K562 (cell line): ENCODE measurements around the gene SOHLH1. TPM values are rescaled to one million over a fixed set of nuclear protein-coding genes. Genes with fewer than 3 reads are reported as not detected.

ENCODE experiments used
- ATAC-seq: fragments of 200-7000 bp; cut with Tn5 transposase; 3 replicates; pipeline ENCODE4 v1.9.1; 2020; ENCODE audit warnings: moderate library complexity
- BruUV-seq: library from RNA; stranded (reverse); fragments of 400-500 nt; replicated peaks from 2 replicates; lab custom pipeline; 2021; lab: Mats Ljungman, UMichigan
- CTCF ChIA-PET: fragments of 300-600 bp; formaldehyde crosslinking; extraction: SDS; loops from one replicate; lab custom pipeline; 2021; ENCODE audit warnings: low intra/inter-chr PET ratio; lab: Yijun Ruan, JAX
- POLR2A ChIA-PET: fragments of 300-600, 350-650 bp; sonication (Branson Sonifier 250); formaldehyde crosslinking; extraction: SDS; loops from one replicate; lab custom pipeline; 2021; ENCODE audit warnings: antibody characterized with exemption, inconsistent platforms; lab: Yijun Ruan, JAX
- DNase-seq, 4 experiments: peaks; one replicate each; pipeline versions ENCODE4 v3.0.0 to v3.0.0-alpha.2; 2011 to 2018; ENCODE audit warnings: low spot score in 3 of 4, mixed read lengths in 3 of 4; ENCODE audit errors: extremely low read depth in 1 of 4
- FAIRE-seq: peaks from 2 replicates; lab custom pipeline; 2011; peaks lifted over from hg19 to GRCh38; lab: Jason Lieb, UNC
- H2AFZ ChIP-seq: 2 replicates; pipeline ENCODE4 v1.6.0; 2011; ENCODE audit warnings: low read depth, low read length, control low read depth, inconsistent platforms
- H3K27ac ChIP-seq: fragments of 200-600 bp; 3 replicates; pipeline ENCODE4 v1.8.0; 2011; ENCODE audit warnings: low read depth, mild to moderate bottlenecking, control low read depth, inconsistent platforms, low read length, moderate library complexity, mixed read lengths; ENCODE audit errors: extremely low read depth
- H3K27me3 ChIP-seq, 2 experiments: fragments of 300-600 bp in 1 of 2; 2 replicates in 1 of 2; 3 replicates in 1 of 2; pipeline versions ENCODE4 v1.6.0 to v1.8.0; 2011; ENCODE audit warnings: inconsistent platforms in 2 of 2, low read length in 2 of 2, mild to moderate bottlenecking in 1 of 2, mixed read lengths in 1 of 2, moderate library complexity in 1 of 2; ENCODE audit not compliant: control insufficient read depth in 2 of 2, insufficient read depth in 2 of 2
- H3K36me3 ChIP-seq: fragments of 300-600 bp; 3 replicates; pipeline ENCODE4 v1.8.0; 2011; ENCODE audit warnings: mild to moderate bottlenecking, low read length, inconsistent platforms; ENCODE audit not compliant: control insufficient read depth, insufficient read depth
- H3K4me1 ChIP-seq, 2 experiments: fragments of 200-600 bp in 1 of 2; replicated peaks in 1 of 2; 2 replicates in 1 of 2; 3 replicates in 1 of 2; pipeline versions ENCODE4 v1.5.1 to v1.8.0; 2011; ENCODE audit warnings: inconsistent platforms in 2 of 2, low read length in 2 of 2, mild to moderate bottlenecking in 1 of 2, mixed read lengths in 1 of 2, moderate library complexity in 1 of 2; ENCODE audit not compliant: control insufficient read depth in 2 of 2, insufficient read depth in 2 of 2
- H3K4me2 ChIP-seq: 2 replicates; pipeline ENCODE4 v1.6.1; 2011; ENCODE audit warnings: low read length, control low read depth, inconsistent platforms, mixed read lengths; ENCODE audit not compliant: insufficient read depth
- H3K4me3 ChIP-seq: fragments of 200-600 bp; sonication (generic), shearing (Covaris generic); 2 replicates; pipeline ENCODE4 v1.5.1; 2016; ENCODE audit warnings: control low read depth, inconsistent platforms
- H3K79me2 ChIP-seq: fragments of 200-600 bp; 3 replicates; pipeline ENCODE4 v1.8.0; 2011; ENCODE audit warnings: low read length, inconsistent platforms; ENCODE audit not compliant: control insufficient read depth, insufficient read depth
- H3K9ac ChIP-seq, 2 experiments: 2 replicates each; pipeline versions ENCODE4 v1.6.0 to v1.6.1; 2011; ENCODE audit warnings: low read depth in 2 of 2, low read length in 2 of 2, control low read depth in 1 of 2, inconsistent platforms in 1 of 2, mild to moderate bottlenecking in 1 of 2, mixed read lengths in 1 of 2; ENCODE audit not compliant: insufficient read depth in 1 of 2
- H3K9me1 ChIP-seq: one replicate; pipeline ENCODE4 v1.6.0; 2011; ENCODE audit warnings: inconsistent platforms, mild to moderate bottlenecking, low read length, moderate library complexity; ENCODE audit not compliant: control insufficient read depth, insufficient read depth
- H3K9me3 ChIP-seq: replicated peaks from 2 replicates; pipeline ENCODE4 v1.5.1; 2011; ENCODE audit warnings: low read depth, low read length, inconsistent platforms; ENCODE audit not compliant: control insufficient read depth, insufficient read depth
- H4K20me1 ChIP-seq: replicated peaks from 2 replicates; pipeline ENCODE4 v1.6.1; 2011; ENCODE audit warnings: low read length, inconsistent platforms, mixed read lengths; ENCODE audit not compliant: control insufficient read depth, insufficient read depth
- ZNF592 ChIP-seq: fragments of 450-650 bp; IDR thresholded peaks from 2 replicates; pipeline ENCODE4 v1.6.1; 2017; ENCODE audit warnings: antibody characterized with exemption, mild to moderate bottlenecking
- WGBS: fragments of 100-300 bp; shearing (Covaris generic); methylation state at CpG from one replicate; pipeline ENCODE4 v1.1.6; 2016; ENCODE audit warnings: low coverage, mixed read lengths; ENCODE audit not compliant: insufficient coverage; ENCODE audit errors: missing lambda C conversion rate; 5-methylcytosine and 5-hydroxymethylcytosine counted together
- in situ Hi-C: fragments of 300-500 bp; cut with MboI; formaldehyde crosslinking; loops from 4 replicates; pipeline ENCODE4 v1.15.0; 2018; ENCODE audit warnings: inconsistent platforms, mixed read lengths
- intact Hi-C: fragments of 100-400 bp; cut with micrococcal nuclease; formaldehyde crosslinking; loops from 2 replicates; pipeline ENCODE4 v1.14.2; 2022
- polyA plus RNA-seq, 8 experiments: library from polyadenylated mRNA; depleted of rRNA in 4 of 8; stranded (reverse) in 5 of 8; unstranded in 3 of 8; fragments of >200 nt; fragmentation: Nextera tagmentation in 2 of 8; fragmentation: Illumina TruSeq in 1 of 8; extraction: Ambion mirVana in 2 of 8; extraction: Trizol in 1 of 8; gene quantifications; 2 replicates each; pipeline versions ENCODE4 v1.2.1 to v1.2.3, GENCODE V29; 2011 to 2014; ENCODE audit warnings: inconsistent platforms in 1 of 8, missing spikeins in 1 of 8
- total RNA-seq, 7 experiments: library from RNA; depleted of rRNA in 6 of 7; stranded (reverse); fragments of >200 nt in 6 of 7; fragmentation: Illumina TruSeq in 2 of 7; extraction: Trizol in 2 of 7; gene quantifications; 2 replicates each; pipeline versions ENCODE4 v1.2.1 to v1.2.3, GENCODE V29; 2011 to 2021; ENCODE audit warnings: low replicate concordance in 1 of 7

SOHLH1 gene
- total and polyA plus RNA-seq, 9 of the 15 experiments (the other 6 are each of a cell fraction or from before 2014, with no cell fraction given), result 0.17 to 0.41 (median 0.29) TPM; not detected in 6

DNA sequence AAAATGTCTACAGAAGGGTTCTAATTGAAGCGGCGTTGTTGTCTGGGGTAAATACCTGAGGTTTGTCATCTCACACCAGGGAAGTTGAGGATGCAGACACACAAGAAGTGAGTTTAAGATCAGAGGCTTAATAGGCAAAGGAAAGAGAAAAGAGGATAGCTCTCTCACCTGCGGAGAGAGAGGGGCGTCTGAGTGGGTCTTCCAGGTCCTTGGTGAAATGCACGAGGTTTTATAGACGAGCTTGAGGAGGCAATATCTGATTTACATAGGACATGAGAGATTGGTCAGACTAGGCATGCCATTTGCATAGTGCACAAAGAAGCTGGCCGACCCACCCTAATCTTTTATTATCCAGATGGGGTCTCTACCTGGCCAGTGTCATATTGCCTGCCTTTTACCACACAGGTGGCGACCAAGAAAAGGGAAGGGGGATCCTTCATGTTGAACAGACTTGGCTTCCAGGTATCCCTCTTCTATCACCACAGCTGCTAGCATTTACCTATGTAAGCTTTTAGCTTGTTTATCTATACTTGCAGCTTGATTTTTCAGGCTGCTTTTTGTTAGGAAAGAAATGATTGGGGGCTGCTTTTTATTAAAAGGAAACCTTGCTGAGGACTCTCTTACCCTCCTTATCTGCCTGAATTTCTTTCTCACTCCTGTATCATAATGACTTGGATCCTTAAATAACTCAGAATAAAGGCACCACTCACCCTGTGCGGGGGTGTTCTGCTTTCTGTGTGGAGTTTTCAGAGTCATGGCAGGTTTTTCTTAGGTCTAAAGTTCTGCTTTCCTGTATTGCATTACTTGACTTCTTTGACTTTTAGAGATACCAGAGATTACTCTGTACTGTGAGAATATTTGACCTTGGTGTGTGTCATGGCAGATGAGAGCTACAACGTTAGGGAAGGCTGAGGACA, 50.5 kb downstream of the SOHLH1 start:
- Histone ChIP-seq H3K36me3 (no peaks in the 10 kb centered on the region), H3K27ac (no peak overlapping the region), H3K9ac (no peak overlapping the region), H2AFZ (no peak overlapping the region), H4K20me1 (no peaks in the 10 kb centered on the region), H3K9me1 (no peaks in the 10 kb centered on the region), H3K4me2 (no peak overlapping the region), H3K79me2 (no peaks in the 10 kb centered on the region), H3K9me3 (peaks cover 10% of the 10 kb centered on the region), H3K4me3 (no peak overlapping the region), H3K4me1 (no peaks in the 10 kb centered on the region), H3K27me3 (0 out of 5 replicates have a peak, but pooled peaks cover 0 to 3% of the 10 kb centered on the region in 2 experiments)
- FAIRE-seq, result no peak
- TF ChIP-seq ZNF592, result no peak
- intact Hi-C loops (no loop called here), in situ Hi-C loops (no loop called here)
- ChIA-PET POLR2A (no interaction called here), CTCF (no interaction called here)
- DNase-seq, result no peak
- no TSS peak for BruUV-seq
- no peak for ATAC-seq
- 0% methylated on average over 10 of the region's 10 CpGs for WGBS
